Left renal cortex interstitium (tissue), 4 donors: ENCODE results near the gene ANAPC2. TPM values are rescaled to one million over a fixed set of nuclear protein-coding genes. Genes with fewer than 3 reads are reported as not detected.

Source experiments
- DNase-seq, 4 donors: peaks; one replicate each; pipeline ENCODE4 v3.0.0-alpha.2; 2013; ENCODE audit warnings: low read depth in 4 of 4, low spot score in 2 of 4, missing footprints in 1 of 4
- polyA plus RNA-seq, 4 donors: library from polyadenylated mRNA; unstranded; fragments of 120-200 nt; gene quantifications; one replicate each; pipeline ENCODE4 v1.2.1, GENCODE V29; 2013; ENCODE audit not compliant: insufficient read length in 4 of 4

Gene ANAPC2
- polyA plus RNA-seq, 4 donors, result 31.3 to 56.1 (median 44.4) TPM

- no peak for DNase-seq
Observed at GRCh38 chr9:137193771-137194170, 5.4 kb upstream of the ANAPC2 start.

- no peak for DNase-seq
Observed at GRCh38 chr9:137192859-137193258, 4.5 kb upstream of the ANAPC2 start.

GRCh38 chr9:137192448-137192780 is 4.1 kb upstream of the ANAPC2 start:
- DNase-seq, result no peak

GRCh38 chr9:137191691-137192447 is 3.5 kb upstream of the ANAPC2 start:
- DNase-seq, result no peak

GRCh38 chr9:137191245-137191644 is 2.9 kb upstream of the ANAPC2 start:
- no peak for DNase-seq

GRCh38 chr9:137190315-137190856 is 2.0 kb upstream of the ANAPC2 start:
- no peak for DNase-seq

- no peak for DNase-seq
Observed at GRCh38 chr9:137189297-137190295, 1.2 kb upstream of the ANAPC2 start.

GRCh38 chr9:137188086-137188489 is 272 bp downstream of the ANAPC2 start:
- no peak for DNase-seq

- DNase-seq, result no peak
Observed at GRCh38 chr9:137187386-137187785, 974 bp downstream of the ANAPC2 start.

GRCh38 chr9:137186385-137186784 is 2.0 kb downstream of the ANAPC2 start:
- DNase-seq, result no peak

- DNase-seq, result no peak
Observed at GRCh38 chr9:137185921-137186320, 2.4 kb downstream of the ANAPC2 start.

- no peak for DNase-seq
Observed at GRCh38 chr9:137184881-137185660, 3.3 kb downstream of the ANAPC2 start.

GRCh38 chr9:137183980-137184595 is 4.3 kb downstream of the ANAPC2 start:
- DNase-seq, result no peak

- DNase-seq, result no peak
Observed at GRCh38 chr9:137182836-137183235, 5.5 kb downstream of the ANAPC2 start.

- no peak for DNase-seq
Observed at GRCh38 chr9:137181680-137182079, 6.7 kb downstream of the ANAPC2 start.

GRCh38 chr9:137180491-137180890 is 7.9 kb downstream of the ANAPC2 start:
- no peak for DNase-seq

- DNase-seq, result no peak
Observed at GRCh38 chr9:137179761-137180160, 8.6 kb downstream of the ANAPC2 start.

GRCh38 chr9:137178939-137179630 is 9.3 kb downstream of the ANAPC2 start:
- no peak for DNase-seq

- no peak for DNase-seq
Observed at GRCh38 chr9:137178201-137178938, 10.0 kb downstream of the ANAPC2 start.
